MCF 10A (cell line): ENCODE results near the gene NKX2-4. TPM values are rescaled to one million over a fixed set of nuclear protein-coding genes. Genes with fewer than 3 reads are reported as not detected.

Source experiments
- Bru-seq: library from RNA; stranded (reverse); fragments of 400-500 nt; gene quantifications from one replicate; lab custom pipeline; 2021; lab: Mats Ljungman, UMichigan
- BruChase-seq, 2 experiments: library from RNA; stranded (reverse); fragments of 400-500 nt; gene quantifications; one replicate each; lab custom pipeline; 2021; lab: Mats Ljungman, UMichigan
- BruUV-seq: library from RNA; stranded (reverse); fragments of 400-500 nt; replicated peaks from 2 replicates; lab custom pipeline; 2021; lab: Mats Ljungman, UMichigan
- CTCF ChIA-PET: fragments of 300-600 bp; sonication (Branson Sonifier 250); formaldehyde crosslinking; extraction: SDS; loops from one replicate; lab custom pipeline; 2021; ENCODE audit warnings: antibody characterized with exemption, inconsistent platforms; lab: Yijun Ruan, JAX
- POLR2A ChIA-PET: fragments of 300-600, 350-650 bp; sonication (Branson Sonifier 250); formaldehyde crosslinking; extraction: SDS; loops from one replicate; lab custom pipeline; 2020; ENCODE audit warnings: antibody characterized with exemption, inconsistent platforms; lab: Yijun Ruan, JAX
- DNase-seq: peaks from one replicate; pipeline ENCODE4 v3.0.0-alpha.2; 2018; ENCODE audit not compliant: unreplicated experiment
- H3K27ac Mint-ChIP-seq: one replicate; pipeline ENCODE4 v1.8.0; 2022; ENCODE audit warnings: mild to moderate bottlenecking, low read depth, mixed read lengths; ENCODE audit not compliant: unreplicated experiment
- H3K27me3 Mint-ChIP-seq: one replicate; pipeline ENCODE4 v1.8.0; 2022; ENCODE audit warnings: mixed read lengths; ENCODE audit not compliant: insufficient read depth, unreplicated experiment
- H3K36me3 Mint-ChIP-seq: one replicate; pipeline ENCODE4 v1.8.0; 2022; ENCODE audit warnings: mild to moderate bottlenecking, moderate library complexity, mixed read lengths; ENCODE audit not compliant: insufficient read depth, unreplicated experiment
- H3K4me1 Mint-ChIP-seq: one replicate; pipeline ENCODE4 v1.8.0; 2022; ENCODE audit warnings: mixed read lengths; ENCODE audit not compliant: insufficient read depth, unreplicated experiment
- H3K4me3 Mint-ChIP-seq: one replicate; pipeline ENCODE4 v1.8.0; 2022; ENCODE audit warnings: mild to moderate bottlenecking, moderate library complexity, mixed read lengths; ENCODE audit not compliant: unreplicated experiment
- H3K9me3 Mint-ChIP-seq: one replicate; pipeline ENCODE4 v1.8.0; 2022; ENCODE audit warnings: mixed read lengths; ENCODE audit not compliant: unreplicated experiment
- intact Hi-C: fragments of 100-400 bp; cut with micrococcal nuclease; formaldehyde crosslinking; loops from 2 replicates; pipeline ENCODE4 v1.14.1; 2022
- long read RNA-seq: library from polyadenylated mRNA; stranded (forward); transcript quantifications from one replicate; pipeline ENCODE4 v2.0.0, GENCODE V29; 2022
- total RNA-seq: library from RNA; stranded (reverse); gene quantifications from 2 replicates; pipeline ENCODE4 v1.2.3, GENCODE V29; 2022
- TF ChIP-seq, protein P1 (sequence below): fragments of 200-600 bp; IDR thresholded peaks from one replicate; pipeline ENCODE4 v1.8.0; 2022; ENCODE audit warnings: antibody characterized with exemption, mild to moderate bottlenecking; ENCODE audit not compliant: unreplicated experiment

NKX2-4 gene
- total RNA-seq (not detected in 2 replicates), Bru-seq, nascent RNA (not detected), BruChase-seq, experiment 1, labeled RNA remaining after a 6-hour chase (not detected), BruChase-seq, experiment 2, labeled RNA remaining after a 2-hour chase (not detected)
- long read RNA-seq = 0 reads

GRCh38 chr20:21397341-21398108, at the start of gene NKX2-4:
TSS of gene NKX2-4 (minus strand) at chr20:21397526. CDS start at chr20:21397399, 127 bp downstream.
- Mint-ChIP-seq H3K4me1 (no peaks in the 10 kb centered on the region), H3K27ac (no peak within 1 kb of the TSS), H3K27me3 (peaks cover 51% of the 10 kb centered on the region), H3K4me3 (no peak within 1 kb of the TSS), H3K9me3 (no peaks in the 10 kb centered on the region), H3K36me3 (peaks cover 8% of the 10 kb centered on the region)
- DNase-seq = no peak
- POLR2A ChIA-PET = no interaction called here
- CTCF ChIA-PET = no interaction called here
- intact Hi-C loops = no loop called here
- no TSS peak for BruUV-seq
- TF ChIP-seq, protein P1, sequence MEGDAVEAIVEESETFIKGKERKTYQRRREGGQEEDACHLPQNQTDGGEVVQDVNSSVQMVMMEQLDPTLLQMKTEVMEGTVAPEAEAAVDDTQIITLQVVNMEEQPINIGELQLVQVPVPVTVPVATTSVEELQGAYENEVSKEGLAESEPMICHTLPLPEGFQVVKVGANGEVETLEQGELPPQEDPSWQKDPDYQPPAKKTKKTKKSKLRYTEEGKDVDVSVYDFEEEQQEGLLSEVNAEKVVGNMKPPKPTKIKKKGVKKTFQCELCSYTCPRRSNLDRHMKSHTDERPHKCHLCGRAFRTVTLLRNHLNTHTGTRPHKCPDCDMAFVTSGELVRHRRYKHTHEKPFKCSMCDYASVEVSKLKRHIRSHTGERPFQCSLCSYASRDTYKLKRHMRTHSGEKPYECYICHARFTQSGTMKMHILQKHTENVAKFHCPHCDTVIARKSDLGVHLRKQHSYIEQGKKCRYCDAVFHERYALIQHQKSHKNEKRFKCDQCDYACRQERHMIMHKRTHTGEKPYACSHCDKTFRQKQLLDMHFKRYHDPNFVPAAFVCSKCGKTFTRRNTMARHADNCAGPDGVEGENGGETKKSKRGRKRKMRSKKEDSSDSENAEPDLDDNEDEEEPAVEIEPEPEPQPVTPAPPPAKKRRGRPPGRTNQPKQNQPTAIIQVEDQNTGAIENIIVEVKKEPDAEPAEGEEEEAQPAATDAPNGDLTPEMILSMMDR = no peak

DNA sequence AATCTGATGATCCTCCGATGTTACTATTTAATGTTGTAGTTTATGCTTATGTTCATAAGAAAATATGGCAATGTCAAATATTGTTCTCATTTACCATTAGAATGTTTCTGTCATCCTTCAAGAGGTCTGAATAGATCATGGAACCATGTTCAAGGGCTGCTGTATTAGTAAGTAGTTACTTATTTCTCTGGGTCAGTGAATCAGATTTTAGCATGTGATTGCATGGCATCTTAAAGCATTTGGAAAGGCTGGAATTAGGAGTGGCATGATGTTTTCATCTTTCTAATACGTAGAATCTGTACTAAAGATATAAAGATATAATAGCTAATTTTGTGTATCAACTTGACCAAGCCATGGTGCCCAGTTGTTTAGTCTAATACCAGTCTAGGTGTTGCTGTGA, 40.5 kb upstream of the NKX2-4 start:
- ChIA-PET POLR2A (no interaction called here), CTCF (no interaction called here)
- DNase-seq = no peak
- peaks cover 18% of the 10 kb centered on the region for H3K4me1 Mint-ChIP-seq
- no peak overlapping the region for H3K27ac Mint-ChIP-seq
- no peak overlapping the region for H3K4me3 Mint-ChIP-seq
- TF ChIP-seq, protein P1 = no peak
- BruUV-seq = no TSS peak
- H3K36me3 Mint-ChIP-seq = no peaks in the 10 kb centered on the region
- intact Hi-C loops = no loop called here
- peaks cover 6% of the 10 kb centered on the region for H3K9me3 Mint-ChIP-seq
- H3K27me3 Mint-ChIP-seq = no peaks in the 10 kb centered on the region

DNA sequence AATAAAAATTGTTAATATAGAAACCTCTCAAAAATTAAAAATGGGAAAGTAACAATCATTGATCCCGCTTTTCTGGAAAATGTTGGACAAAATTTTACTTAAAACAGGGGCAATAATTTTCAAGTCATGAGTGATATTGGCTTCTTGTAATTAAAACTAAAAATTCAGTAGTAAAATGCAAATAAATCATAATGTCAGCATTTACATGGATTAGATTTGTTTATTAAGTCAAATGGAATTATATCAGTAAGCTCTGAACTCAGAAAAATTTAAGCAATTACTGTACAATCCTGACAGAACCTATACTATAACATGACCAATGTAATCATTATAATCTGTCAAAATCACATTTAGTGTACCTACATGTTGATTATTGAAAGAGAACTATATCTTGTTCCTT, 39.9 kb upstream of the NKX2-4 start:
- ChIA-PET CTCF (no interaction called here), POLR2A (no interaction called here)
- Mint-ChIP-seq H3K27ac (no peak overlapping the region), H3K27me3 (no peaks in the 10 kb centered on the region), H3K36me3 (no peaks in the 10 kb centered on the region), H3K4me1 (peaks cover 18% of the 10 kb centered on the region), H3K9me3 (peaks cover 6% of the 10 kb centered on the region), H3K4me3 (no peak overlapping the region)
- no peak for DNase-seq
- TF ChIP-seq, protein P1 = no peak
- BruUV-seq = no TSS peak
- intact Hi-C loops = no loop called here

GRCh38 chr20:21436205-21436604, 38.9 kb upstream of the NKX2-4 start:
- peaks cover 18% of the 10 kb centered on the region for H3K4me1 Mint-ChIP-seq

More at GRCh38 chr20:21436205-21436604, 38.9 kb upstream of the NKX2-4 start:
- peaks cover 6% of the 10 kb centered on the region for H3K9me3 Mint-ChIP-seq
- ChIA-PET CTCF (interaction anchor here (0.5 to 0.6 kb wide), 2 partner anchors 54 to 83 kb away, joined by 3 read pairs; no protein-coding TSS in a partner anchor), POLR2A (no interaction called here)
- peak; percentile 54 for DNase-seq
- peak overlapping the region; percentile 35 for H3K27ac Mint-ChIP-seq
- H3K4me3 Mint-ChIP-seq = no peak overlapping the region
- intact Hi-C loops = no loop called here
- no peaks in the 10 kb centered on the region for H3K36me3 Mint-ChIP-seq
- no TSS peak for BruUV-seq
- no peaks in the 10 kb centered on the region for H3K27me3 Mint-ChIP-seq
- TF ChIP-seq, protein P1 = no peak
